H9 (cell line): Measurements from ENCODE around the gene DACT3. TPM values are rescaled to one million over a fixed set of nuclear protein-coding genes. Genes with fewer than 3 reads are reported as not detected.

Experiments
- DNase-seq: peaks from one replicate; pipeline ENCODE4 v3.0.0-alpha.2; 2017
- H2AFZ ChIP-seq: one replicate; pipeline ENCODE4 v1.6.1; 2013; ENCODE audit warnings: mild to moderate bottlenecking, low read length, control low read depth, moderate library complexity
- H2AK5ac ChIP-seq: 2 replicates; pipeline ENCODE4 v1.6.1; 2013; ENCODE audit warnings: low read length, control low read depth, mixed read lengths; ENCODE audit not compliant: insufficient read length
- H2BK120ac ChIP-seq: one replicate; pipeline ENCODE4 v1.6.1; 2013; ENCODE audit warnings: low read depth, mild to moderate bottlenecking, low read length, control low read depth, inconsistent platforms; ENCODE audit not compliant: poor library complexity, severe bottlenecking
- H2BK12ac ChIP-seq: 2 replicates; pipeline ENCODE4 v1.6.1; 2013; ENCODE audit warnings: low read length, control low read depth, mixed read lengths, low read depth; ENCODE audit not compliant: insufficient read length
- H2BK15ac ChIP-seq: 2 replicates; pipeline ENCODE4 v1.6.1; 2013; ENCODE audit warnings: low read depth, low read length, control low read depth
- H2BK20ac ChIP-seq: one replicate; pipeline ENCODE4 v1.6.1; 2013; ENCODE audit warnings: low read depth, mild to moderate bottlenecking, low read length, control low read depth, inconsistent platforms; ENCODE audit not compliant: poor library complexity, severe bottlenecking
- H2BK5ac ChIP-seq: 2 replicates; pipeline ENCODE4 v1.6.1; 2013; ENCODE audit warnings: low read length, control low read depth, mixed read lengths; ENCODE audit not compliant: insufficient read length
- H3K14ac ChIP-seq: 2 replicates; pipeline ENCODE4 v1.6.1; 2013; ENCODE audit warnings: low read length, control low read depth; ENCODE audit not compliant: insufficient read depth
- H3K18ac ChIP-seq: 2 replicates; pipeline ENCODE4 v1.6.1; 2013; ENCODE audit warnings: low read depth, mild to moderate bottlenecking, mixed read lengths, low read length, control low read depth; ENCODE audit not compliant: insufficient read length
- H3K23ac ChIP-seq: 2 replicates; pipeline ENCODE4 v1.6.1; 2013; ENCODE audit warnings: low read length, control low read depth, mixed read lengths, low read depth; ENCODE audit not compliant: insufficient read length
- H3K23me2 ChIP-seq: 2 replicates; pipeline ENCODE4 v1.6.1; 2013; ENCODE audit warnings: low read depth, mild to moderate bottlenecking, mixed read lengths, low read length, control low read depth; ENCODE audit not compliant: insufficient read length, poor library complexity, severe bottlenecking
- H3K27ac ChIP-seq: 2 replicates; pipeline ENCODE4 v1.5.1; 2013; ENCODE audit warnings: low read length, control low read depth, mixed read lengths, low read depth; ENCODE audit not compliant: insufficient read length
- H3K27me3 ChIP-seq: 2 replicates; pipeline ENCODE4 v1.6.1; 2013; ENCODE audit warnings: low read length, control low read depth, inconsistent platforms; ENCODE audit not compliant: insufficient read depth
- H3K4ac ChIP-seq: 2 replicates; pipeline ENCODE4 v1.6.1; 2013; ENCODE audit warnings: low read depth, mild to moderate bottlenecking, control low read depth, inconsistent platforms, low read length, moderate library complexity
- H3K4me1 ChIP-seq: 2 replicates; pipeline ENCODE4 v1.6.1; 2013; ENCODE audit warnings: low read length, control low read depth, inconsistent platforms; ENCODE audit not compliant: insufficient read depth
- H3K4me2 ChIP-seq: 2 replicates; pipeline ENCODE4 v1.6.1; 2013; ENCODE audit warnings: low read length, control low read depth, mixed read lengths; ENCODE audit not compliant: insufficient read length, insufficient read depth
- H3K56ac ChIP-seq: 2 replicates; pipeline ENCODE4 v1.6.1; 2013; ENCODE audit warnings: low read depth, mild to moderate bottlenecking, mixed read lengths, low read length, control low read depth; ENCODE audit not compliant: insufficient read length
- H3K79me1 ChIP-seq: 2 replicates; pipeline ENCODE4 v1.6.1; 2013; ENCODE audit warnings: low read depth, mild to moderate bottlenecking, moderate library complexity, low read length, control low read depth, inconsistent platforms; ENCODE audit not compliant: insufficient read depth, poor library complexity, severe bottlenecking
- H3K79me2 ChIP-seq: 2 replicates; pipeline ENCODE4 v1.6.1; 2013; ENCODE audit warnings: low read length, control low read depth, inconsistent platforms; ENCODE audit not compliant: insufficient read depth
- H3K9ac ChIP-seq: 2 replicates; pipeline ENCODE4 v1.6.1; 2013; ENCODE audit warnings: low read length, control low read depth, mixed read lengths; ENCODE audit not compliant: insufficient read length; ENCODE audit errors: extremely low read depth
- H3K9me3 ChIP-seq: one replicate; pipeline ENCODE4 v1.6.1; 2013; ENCODE audit warnings: low read depth, low read length, inconsistent platforms; ENCODE audit not compliant: control insufficient read depth
- H3T11ph ChIP-seq: one replicate; pipeline ENCODE4 v1.6.1; 2013; ENCODE audit warnings: mild to moderate bottlenecking, low read length, control low read depth, inconsistent platforms
- H4K20me1 ChIP-seq: one replicate; pipeline ENCODE4 v1.6.1; 2013; ENCODE audit not compliant: control insufficient read depth, insufficient read length, insufficient read depth
- H4K5ac ChIP-seq: 2 replicates; pipeline ENCODE4 v1.6.1; 2013; ENCODE audit warnings: low read depth, mild to moderate bottlenecking, mixed read lengths, low read length, control low read depth; ENCODE audit not compliant: insufficient read length
- H4K8ac ChIP-seq: replicated peaks from 2 replicates; pipeline ENCODE4 v1.6.1; 2013; ENCODE audit warnings: low read length, control low read depth, mixed read lengths, low read depth; ENCODE audit not compliant: insufficient read length
- H4K91ac ChIP-seq: 2 replicates; pipeline ENCODE4 v1.6.1; 2013; ENCODE audit warnings: low read depth, mild to moderate bottlenecking, moderate library complexity, mixed read lengths, low read length, control low read depth; ENCODE audit not compliant: insufficient read length
- H3K27ac Mint-ChIP-seq, 3 experiments: 2 replicates in 2 of 3; 3 replicates in 1 of 3; pipeline ENCODE4 v1.8.0; 2020 to 2021; ENCODE audit warnings: mixed read lengths in 3 of 3, mild to moderate bottlenecking in 1 of 3, moderate library complexity in 1 of 3
- H3K27me3 Mint-ChIP-seq: 2 replicates; pipeline ENCODE4 v1.8.0; 2021; ENCODE audit warnings: low read depth, mild to moderate bottlenecking, moderate library complexity, mixed read lengths
- H3K36me3 Mint-ChIP-seq, 3 experiments: 2 replicates in 2 of 3; 3 replicates in 1 of 3; pipeline ENCODE4 v1.8.0; 2020 to 2021; ENCODE audit warnings: low read depth in 3 of 3, mixed read lengths in 3 of 3; ENCODE audit not compliant: insufficient read depth in 1 of 3
- H3K4me1 Mint-ChIP-seq, 2 experiments: 2 replicates each; pipeline ENCODE4 v1.8.0; 2020; ENCODE audit warnings: mixed read lengths in 2 of 2
- H3K4me3 Mint-ChIP-seq, 2 experiments: 2 replicates in 1 of 2; 3 replicates in 1 of 2; pipeline ENCODE4 v1.8.0; 2020 to 2021; ENCODE audit warnings: mild to moderate bottlenecking in 2 of 2, mixed read lengths in 2 of 2, moderate library complexity in 1 of 2
- H3K9me3 Mint-ChIP-seq, 2 experiments: 2 replicates in 1 of 2; 3 replicates in 1 of 2; pipeline ENCODE4 v1.8.0; 2020; ENCODE audit warnings: mild to moderate bottlenecking in 2 of 2, mixed read lengths in 2 of 2, moderate library complexity in 1 of 2
- CTCF ChIP-seq: fragments of 200-600 bp; sonication (generic); conservative IDR thresholded peaks from 3 replicates; pipeline ENCODE4 v1.8.0; 2021; ENCODE audit warnings: antibody characterized with exemption, mild to moderate bottlenecking
- WGBS: extraction: QIAGEN DNeasy Blood & Tissue Kit; methylation state at CpG from one replicate; pipeline ENCODE4 v1.1.7; 2013; ENCODE audit warnings: missing lambda C conversion rate, low lambda C conversion rate, mixed read lengths; ENCODE audit not compliant: insufficient read length; ENCODE audit errors: extremely low coverage; 5-methylcytosine and 5-hydroxymethylcytosine counted together
- total RNA-seq: library from RNA; stranded (reverse); gene quantifications from 2 replicates; pipeline ENCODE4 v1.2.1, GENCODE V29; 2021

DACT3 gene
- total RNA-seq, 1 experiment from 2014 or later = 0.87 TPM

- H3K9me3 Mint-ChIP-seq = no peaks in the 10 kb centered on the region
- peaks cover 41% of the 10 kb centered on the region for H3K27me3 Mint-ChIP-seq
- Histone ChIP-seq H3K9ac (no peak overlapping the region), H4K5ac (no peak overlapping the region), H3K4ac (no peak overlapping the region), H2AK5ac (no peak overlapping the region), H3K4me1 (peaks cover 7% of the 10 kb centered on the region; the same call in 1 of the 2 replicates), H3K23me2 (peaks cover 13% of the 10 kb centered on the region), H2BK15ac (no peak overlapping the region), H2BK5ac (no peak overlapping the region), H3K23ac (no peak overlapping the region), H3K79me2 (no peaks in the 10 kb centered on the region), H3K56ac (no peak overlapping the region), H4K8ac (no peak overlapping the region), H2BK20ac (no peak overlapping the region), H3K4me2 (peak overlapping the region; percentile 59), H3K14ac (no peak overlapping the region), H2AFZ (no peak overlapping the region), H3K27ac (no peak overlapping the region), H4K20me1 (no peaks in the 10 kb centered on the region), H4K91ac (no peak overlapping the region), H3K18ac (no peak overlapping the region), H2BK12ac (no peak overlapping the region), H3K9me3 (no peaks in the 10 kb centered on the region), H2BK120ac (no peak overlapping the region), H3T11ph (no peak overlapping the region), H3K79me1 (no peaks in the 10 kb centered on the region), H3K27me3 (peaks cover 28% of the 10 kb centered on the region)
- peaks cover 22 to 30% of the 10 kb centered on the region in 2 experiments for H3K4me1 Mint-ChIP-seq
- H3K4me3 Mint-ChIP-seq = peak overlapping the region; percentile 64 to 91
- no peak for TF ChIP-seq CTCF
- WGBS = no CpG with 5 or more reads among the region's 38 CpGs
- no peak overlapping the region for H3K27ac Mint-ChIP-seq
- peak; percentile 97 for DNase-seq
- H3K36me3 Mint-ChIP-seq = no peaks in the 10 kb centered on the region
Measured at GRCh38 chr19:46634045-46634655, 26.8 kb downstream of the DACT3 start.
